Pancreas (tissue), 10 donors: ENCODE measurements around the gene MAPKAP1. TPM values are rescaled to one million over a fixed set of nuclear protein-coding genes. Genes with fewer than 3 reads are reported as not detected.
A peak's percentile ranks its signal among the peaks of the same experiment; 100 is the strongest.

ENCODE experiments used
- ATAC-seq, 4 donors: fragments of 200-7000 bp; cut with Tn5 transposase; one replicate each; pipeline versions ENCODE4 v1.8.0 to v1.9.1; 2020; ENCODE audit warnings: mild to moderate bottlenecking in 4 of 4, moderate library complexity in 4 of 4
- DNase-seq, 6 donors: peaks; one replicate each; pipeline ENCODE4 v3.0.0-alpha.2; 2020
- FAIRE-seq: peaks from 2 replicates; lab custom pipeline; 2012; peaks lifted over from hg19 to GRCh38; lab: Jason Lieb, UNC
- H3K27ac ChIP-seq, 4 donors: fragments of 200-600 bp; sonication (generic); 1 replicate in 3 of 4; 2 replicates in 1 of 4; pipeline versions ENCODE4 v1.5.0 to v1.8.0; 2020
- H3K27me3 ChIP-seq, 4 donors: fragments of 200-600 bp; one replicate each; pipeline ENCODE4 v1.8.0; 2021
- H3K36me3 ChIP-seq, 3 donors: fragments of 200-600 bp; sonication (generic) in 1 of 3; one replicate each; pipeline versions ENCODE4 v1.5.0 to v1.8.0; 2020 to 2021
- H3K4me1 ChIP-seq, 3 donors: fragments of 200-600 bp; one replicate each; pipeline ENCODE4 v1.8.0; 2021
- H3K4me3 ChIP-seq, 4 donors: fragments of 200-600 bp; sonication (generic) in 2 of 4; one replicate each; pipeline versions ENCODE4 v1.5.0 to v1.8.0; 2020 to 2021
- H3K9me3 ChIP-seq, 4 donors: fragments of 200-600 bp; one replicate each; pipeline ENCODE4 v1.8.0; 2021
- CTCF ChIP-seq, 4 donors: fragments of 200-600 bp; sonication (generic) in 3 of 4; IDR thresholded peaks; one replicate each; pipeline versions ENCODE4 v1.5.0 to v1.8.0; 2021; ENCODE audit warnings: antibody characterized with exemption in 4 of 4
- WGBS, 2 donors: extraction: QIAGEN DNeasy Blood & Tissue Kit; methylation state at CpG; one replicate each; pipeline ENCODE4 v1.1.7; 2013; 5-methylcytosine and 5-hydroxymethylcytosine counted together
- intact Hi-C, 3 donors: fragments of 100-400 bp; cut with DNase I; formaldehyde crosslinking; loops; one replicate each; pipeline versions ENCODE4 v1.11.1 to v1.14.2; 2022
- polyA plus RNA-seq, 2 donors: library from polyadenylated mRNA; stranded (reverse); fragments of 200-250 nt; gene quantifications; one replicate each; pipeline ENCODE4 v1.2.3, GENCODE V29; 2013
- total RNA-seq, 6 donors: library from RNA; stranded (reverse); fragmentation: NEBNext Ultra II Directional in 4 of 6; extraction: Animal tissue kit (Norgen Biotek cat#: 25700) in 4 of 6; gene quantifications; one replicate each; pipeline versions ENCODE4 v1.2.1 to v1.2.4, GENCODE V29; 2021 to 2023
- donor health status: healthy with polysubstance abuse.
- donor health status: DM: no; HTN: no; CAD: no; lungs with moderate emphysema.
- donor health status: DM: no; HTN: no; CAD: no.
- donor health status: control.
- donor health status: control.
- donor health status: Bipolar disorder and iron deficiency.
- donor health status: DM: yes; HTN: yes; CAD: no.
- donor health status: DM: no; HTN: no; CAD: no.
- donor health status: DM: no; HTN: no; CAD: no.
- donor health status: DM: yes; HTN: yes; CAD: no.

The MAPKAP1 gene
- total and polyA plus RNA-seq, 8 donors = 18.7 to 42.0 (median 30.4) TPM

DNA sequence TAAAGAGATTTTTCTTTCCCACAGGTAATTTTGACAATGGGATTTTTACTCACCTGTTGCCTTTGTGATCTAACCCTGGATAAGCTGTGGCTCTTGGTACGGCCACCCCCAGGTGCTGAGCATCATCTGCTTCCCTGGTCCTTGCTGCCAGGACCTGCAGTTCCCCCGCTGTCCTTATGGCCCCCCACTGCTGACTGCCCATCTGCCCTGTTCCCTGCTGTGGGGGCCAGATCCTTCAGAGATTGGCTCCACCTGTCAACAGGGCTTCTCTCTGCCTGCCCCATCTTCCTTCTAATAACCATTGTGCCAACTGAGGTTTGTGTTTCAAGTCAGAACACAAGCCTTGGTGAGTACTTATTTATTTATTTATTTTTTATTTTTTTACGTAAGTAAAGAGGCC lies 183.3 kb downstream of the MAPKAP1 start:
- Histone ChIP-seq H3K4me3 (no peak overlapping the region), H3K27ac (no peak overlapping the region), H3K9me3 (no peaks in the 10 kb centered on the region), H3K36me3 (no peaks in the 10 kb centered on the region), H3K27me3 (no peaks in the 10 kb centered on the region), H3K4me1 (no peaks in the 10 kb centered on the region)
- FAIRE-seq (no peak), ATAC-seq (no peak), DNase-seq (no peak)
- intact Hi-C loops = no loop called here
- 97 to 100% methylated on average over 3 of the region's 3 CpGs for WGBS, 2 donors
- no peak for TF ChIP-seq CTCF (IDR thresholded peaks at IDR 0.05)

DNA sequence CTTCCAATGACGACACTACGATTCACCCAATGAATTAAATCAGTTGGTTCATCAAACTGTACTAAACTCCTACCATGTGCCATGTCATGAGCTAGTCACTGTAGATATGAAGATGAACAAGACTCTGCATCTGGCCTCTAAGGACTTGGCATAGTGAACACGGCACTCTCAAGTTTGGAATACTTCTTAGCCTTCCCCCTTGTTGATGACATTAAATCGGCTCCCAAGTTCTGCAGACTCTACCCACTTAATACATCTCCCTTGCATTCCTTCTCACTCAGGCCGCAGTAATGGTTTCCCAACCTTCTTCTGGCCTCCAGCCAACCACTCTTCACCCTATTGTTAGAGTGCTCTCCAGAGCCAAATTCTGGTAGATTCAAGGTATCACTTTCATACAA lies 184.7 kb downstream of the MAPKAP1 start:
- Histone ChIP-seq H3K4me3 (no peak overlapping the region), H3K27me3 (no peaks in the 10 kb centered on the region), H3K36me3 (no peaks in the 10 kb centered on the region), H3K4me1 (no peaks in the 10 kb centered on the region), H3K27ac (no peak overlapping the region), H3K9me3 (no peaks in the 10 kb centered on the region)
- intact Hi-C loops = no loop called here
- 93 to 95% methylated on average over 5 of the region's 5 CpGs for WGBS, 2 donors
- no peak for TF ChIP-seq CTCF (IDR thresholded peaks at IDR 0.05)
- DNase-seq (no peak), FAIRE-seq (no peak), ATAC-seq (no peak)

GRCh38 chr9:125521462-125522327 lies 185.3 kb downstream of the MAPKAP1 start:
- no peaks in the 10 kb centered on the region for H3K27me3 ChIP-seq
- H3K27ac ChIP-seq = no peak overlapping the region
- no peak for TF ChIP-seq CTCF (IDR thresholded peaks at IDR 0.05)
- 83 to 92% methylated on average over 3 of the region's 3 CpGs for WGBS, 2 donors
- ATAC-seq (peak in 2 of 4 donors; percentile 69 to 78), DNase-seq (no peak), FAIRE-seq (no peak)
- H3K4me3 ChIP-seq = no peak overlapping the region
- H3K36me3 ChIP-seq = no peaks in the 10 kb centered on the region
- no peaks in the 10 kb centered on the region for H3K9me3 ChIP-seq
- intact Hi-C loops = no loop called here
- H3K4me1 ChIP-seq = no peaks in the 10 kb centered on the region

GRCh38 chr9:125519734-125520133 lies 187.3 kb downstream of the MAPKAP1 start:
- intact Hi-C loops = no loop called here
- H3K9me3 ChIP-seq = no peaks in the 10 kb centered on the region
- H3K27ac ChIP-seq = no peak overlapping the region
- no peak overlapping the region for H3K4me3 ChIP-seq
- H3K36me3 ChIP-seq = no peaks in the 10 kb centered on the region
- ATAC-seq (no peak), FAIRE-seq (no peak), DNase-seq (no peak)
- no peaks in the 10 kb centered on the region for H3K4me1 ChIP-seq
- WGBS, 2 donors = 55 to 57% methylated on average over 3 of the region's 3 CpGs
- no peaks in the 10 kb centered on the region for H3K27me3 ChIP-seq
- TF ChIP-seq CTCF (IDR thresholded peaks at IDR 0.05) = no peak

GRCh38 chr9:125517577-125517976 lies 189.4 kb downstream of the MAPKAP1 start:
- no peak for TF ChIP-seq CTCF (IDR thresholded peaks at IDR 0.05)
- Histone ChIP-seq H3K27ac (no peak overlapping the region), H3K36me3 (no peaks in the 10 kb centered on the region), H3K4me3 (no peak overlapping the region), H3K27me3 (no peaks in the 10 kb centered on the region), H3K9me3 (no peaks in the 10 kb centered on the region), H3K4me1 (peaks cover 0 to 5% (median 0%) of the 10 kb centered on the region in 3 donors)
- FAIRE-seq (no peak), DNase-seq (no peak), ATAC-seq (no peak)
- intact Hi-C loops = no loop called here
- WGBS, 2 donors = 93 to 94% methylated on average over 4 of the region's 4 CpGs
